Retinal pigment epithelial cell (primary cell): Measurements from ENCODE around the gene HOXC12.

Source experiments
- DNase-seq: peaks from one replicate; pipeline ENCODE4 v3.0.0-alpha.2; 2010; ENCODE audit warnings: low read depth
- H3K4me3 ChIP-seq: 2 replicates; pipeline ENCODE4 v1.5.1; 2011; ENCODE audit warnings: mild to moderate bottlenecking, low read length, control low read depth, moderate library complexity
- CTCF ChIP-seq: conservative IDR thresholded peaks from 2 replicates; pipeline ENCODE4 v1.5.1; 2011; ENCODE audit warnings: low read depth, low read length, control low read depth, inconsistent platforms

HOXC12 gene

GRCh38 chr12:53941750-53942149, 13.0 kb upstream of the HOXC12 start:
- H3K4me3 ChIP-seq = no peak overlapping the region
- DNase-seq = no peak
- no peak for TF ChIP-seq CTCF

GRCh38 chr12:53942467-53942997, 12.2 kb upstream of the HOXC12 start:
- no peak for TF ChIP-seq CTCF
- no peak overlapping the region for H3K4me3 ChIP-seq
- no peak for DNase-seq

- no peak overlapping the region for H3K4me3 ChIP-seq
- TF ChIP-seq CTCF = no peak
- no peak for DNase-seq
These were observed 10.5 kb upstream of the HOXC12 start for GRCh38 chr12:53944209-53944608.

- no peak for DNase-seq
- no peak for TF ChIP-seq CTCF
- no peak overlapping the region for H3K4me3 ChIP-seq
These were observed 9.5 kb upstream of the HOXC12 start for GRCh38 chr12:53944907-53945847.

- H3K4me3 ChIP-seq = no peak overlapping the region
- no peak for TF ChIP-seq CTCF
- no peak for DNase-seq
These were observed 7.0 kb upstream of the HOXC12 start for GRCh38 chr12:53947743-53948142.

GRCh38 chr12:53948650-53949593, 5.8 kb upstream of the HOXC12 start:
- TF ChIP-seq CTCF = no peak
- no peak overlapping the region for H3K4me3 ChIP-seq
- DNase-seq = no peak
